ENCODE results near the gene EFCAB9.

DNA sequence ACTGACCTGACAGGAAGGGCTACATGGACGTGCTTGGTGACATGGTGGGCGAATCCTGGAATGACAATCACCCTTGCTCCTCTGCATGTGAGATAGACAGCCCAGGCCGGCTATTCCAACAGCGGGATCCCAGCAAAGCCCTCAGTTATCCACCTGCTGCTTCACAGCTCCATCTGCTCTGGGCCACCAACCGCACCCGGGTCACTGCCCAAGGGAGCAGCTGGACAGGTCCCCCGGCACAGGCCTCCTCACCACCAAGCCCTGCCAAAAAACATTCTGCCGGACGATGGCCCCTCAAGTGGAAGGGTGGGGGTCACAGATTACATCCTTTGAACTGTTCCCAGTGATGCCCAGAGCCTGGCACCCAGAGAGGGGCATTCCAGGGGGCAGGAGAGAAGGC lies 45.6 kb upstream of the EFCAB9 start:
- no peak for TF ChIP-seq EP300 (IDR thresholded peaks at IDR 0.05)
- TF ChIP-seq, protein P1, sequence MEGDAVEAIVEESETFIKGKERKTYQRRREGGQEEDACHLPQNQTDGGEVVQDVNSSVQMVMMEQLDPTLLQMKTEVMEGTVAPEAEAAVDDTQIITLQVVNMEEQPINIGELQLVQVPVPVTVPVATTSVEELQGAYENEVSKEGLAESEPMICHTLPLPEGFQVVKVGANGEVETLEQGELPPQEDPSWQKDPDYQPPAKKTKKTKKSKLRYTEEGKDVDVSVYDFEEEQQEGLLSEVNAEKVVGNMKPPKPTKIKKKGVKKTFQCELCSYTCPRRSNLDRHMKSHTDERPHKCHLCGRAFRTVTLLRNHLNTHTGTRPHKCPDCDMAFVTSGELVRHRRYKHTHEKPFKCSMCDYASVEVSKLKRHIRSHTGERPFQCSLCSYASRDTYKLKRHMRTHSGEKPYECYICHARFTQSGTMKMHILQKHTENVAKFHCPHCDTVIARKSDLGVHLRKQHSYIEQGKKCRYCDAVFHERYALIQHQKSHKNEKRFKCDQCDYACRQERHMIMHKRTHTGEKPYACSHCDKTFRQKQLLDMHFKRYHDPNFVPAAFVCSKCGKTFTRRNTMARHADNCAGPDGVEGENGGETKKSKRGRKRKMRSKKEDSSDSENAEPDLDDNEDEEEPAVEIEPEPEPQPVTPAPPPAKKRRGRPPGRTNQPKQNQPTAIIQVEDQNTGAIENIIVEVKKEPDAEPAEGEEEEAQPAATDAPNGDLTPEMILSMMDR (IDR thresholded peaks at IDR 0.05): no peak
- no peak for TF ChIP-seq POLR2AphosphoS2 (conservative IDR thresholded peaks at IDR 0.05; ENCODE audit: low read length)
- TF ChIP-seq SREBF2 (IDR thresholded peaks at IDR 0.05): no peak
- TF ChIP-seq POLR2A (IDR thresholded peaks at IDR 0.05; ENCODE audit: low read length): no peak
- no peak for TF ChIP-seq MYC (IDR thresholded peaks at IDR 0.05; ENCODE audit: borderline replicate concordance, low read length)
